GM12891 (cell line): ENCODE data around the gene AJAP1.

Experiments
- DNase-seq: peaks from one replicate; pipeline ENCODE4 v3.0.0; 2011; ENCODE audit warnings: low spot score; ENCODE audit not compliant: insufficient read length
- FAIRE-seq: peaks from 2 replicates; lab custom pipeline; 2011; peaks lifted over from hg19 to GRCh38; lab: Jason Lieb, UNC
- PAX5 ChIP-seq: IDR thresholded peaks from 2 replicates; pipeline ENCODE4 v1.6.1; 2011; ENCODE audit warnings: low read length, moderate library complexity, mild to moderate bottlenecking; ENCODE audit not compliant: insufficient read depth, severe bottlenecking
- POLR2A ChIP-seq: IDR thresholded peaks from 2 replicates; pipeline ENCODE4 v1.6.1; 2011; ENCODE audit warnings: low read depth, low read length, control low read depth
- POLR2AphosphoS5 ChIP-seq: IDR thresholded peaks from 2 replicates; pipeline ENCODE4 v1.6.1; 2011; ENCODE audit warnings: low read depth, low read length, control low read depth
- POU2F2 ChIP-seq: IDR thresholded peaks from 2 replicates; pipeline ENCODE4 v1.6.1; 2011; ENCODE audit warnings: low read depth, mild to moderate bottlenecking, control low read depth, low read length, moderate library complexity
- SPI1 ChIP-seq: IDR thresholded peaks from 2 replicates; pipeline ENCODE4 v1.6.1; 2011; ENCODE audit warnings: low read depth, low read length, control low read depth
- TAF1 ChIP-seq: IDR thresholded peaks from 2 replicates; pipeline ENCODE4 v1.6.1; 2011; ENCODE audit warnings: low read depth, low read length, control low read depth

AJAP1 gene

DNA sequence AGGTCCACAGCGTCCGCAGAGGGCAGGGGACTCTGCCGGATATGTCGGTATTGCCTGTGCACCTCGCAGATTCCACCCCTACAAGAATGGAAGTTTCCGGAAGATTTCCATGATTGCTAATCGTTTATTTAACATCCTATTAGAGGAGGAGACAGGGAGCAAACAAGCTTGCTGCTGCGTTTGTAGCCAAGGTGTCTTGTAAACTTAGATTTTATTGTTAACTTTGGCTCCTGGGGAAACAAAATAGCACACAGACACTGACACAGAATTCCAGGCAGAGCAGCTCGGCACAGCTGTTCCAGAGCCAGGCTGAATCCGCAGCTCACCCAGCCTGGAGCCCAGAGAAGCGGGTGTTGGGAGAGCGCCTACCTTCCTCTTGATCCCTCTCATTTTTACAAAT is 75.7 kb downstream of the AJAP1 start:
- FAIRE-seq, result no peak
- TF ChIP-seq TAF1 (no peak), PAX5 (no peak), POU2F2 (no peak), SPI1 (no peak), POLR2AphosphoS5 (no peak), POLR2A (no peak)
- no peak for DNase-seq

DNA sequence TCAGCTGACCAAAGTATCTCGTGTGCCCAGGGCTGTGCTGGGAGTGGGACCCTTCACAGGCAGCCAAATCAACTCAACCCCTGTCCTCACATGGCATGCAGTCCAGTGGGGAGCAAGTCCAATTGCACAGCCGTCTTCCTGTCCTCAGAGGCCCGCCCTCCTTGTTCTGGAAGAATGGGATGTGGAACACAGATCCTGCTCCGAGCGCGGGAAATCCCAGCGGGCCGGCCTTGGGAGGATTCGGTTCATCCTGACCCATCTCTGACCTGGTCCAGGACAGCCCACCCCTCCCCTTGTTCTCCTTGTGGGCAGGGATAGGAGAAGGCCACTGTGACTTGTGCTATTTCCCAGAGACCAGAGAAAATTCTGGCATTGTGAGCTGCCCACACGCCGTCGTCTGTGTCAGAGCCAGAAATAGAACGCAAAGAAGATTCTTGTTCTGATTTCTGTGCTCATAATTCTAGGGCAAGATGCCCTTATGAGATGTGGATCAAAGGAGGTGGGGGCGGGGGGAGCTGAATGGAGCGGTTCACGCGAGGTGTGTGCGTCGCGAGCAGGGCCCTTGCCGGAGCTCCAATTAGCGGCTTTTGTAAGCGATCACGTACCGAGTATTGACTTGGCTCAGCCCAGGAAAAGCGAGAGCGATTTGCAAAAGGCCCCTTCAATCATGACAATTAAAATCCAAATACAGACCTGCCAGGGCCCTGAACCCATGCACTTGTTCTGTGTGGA is 79.2 kb downstream of the AJAP1 start:
- no peak for FAIRE-seq
- TF ChIP-seq POLR2AphosphoS5 (no peak), TAF1 (no peak), SPI1 (no peak), POLR2A (no peak), PAX5 (no peak), POU2F2 (no peak)
- DNase-seq, result no peak

DNA sequence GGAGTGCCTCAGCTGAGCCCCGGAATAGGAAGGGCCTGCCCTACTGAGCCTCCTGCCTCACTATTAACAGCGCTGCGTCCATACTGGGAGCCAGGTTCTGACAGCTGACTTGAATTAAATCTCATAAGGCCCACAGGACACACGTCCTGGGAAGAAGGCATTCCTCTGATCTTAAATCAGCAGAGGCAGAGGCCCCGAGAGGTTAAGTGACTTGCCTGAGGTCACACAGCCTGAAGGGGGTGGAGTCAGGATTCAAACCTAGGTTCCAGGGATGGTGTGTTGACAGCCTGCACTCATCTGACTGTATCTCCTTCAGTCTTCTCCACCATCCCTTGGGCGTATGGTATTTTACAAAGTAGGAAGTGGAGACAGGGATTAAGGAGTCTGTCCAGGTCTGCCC is 79.8 kb downstream of the AJAP1 start:
- TF ChIP-seq POLR2A (no peak), SPI1 (no peak), POU2F2 (no peak), PAX5 (no peak), POLR2AphosphoS5 (no peak), TAF1 (no peak)

DNA sequence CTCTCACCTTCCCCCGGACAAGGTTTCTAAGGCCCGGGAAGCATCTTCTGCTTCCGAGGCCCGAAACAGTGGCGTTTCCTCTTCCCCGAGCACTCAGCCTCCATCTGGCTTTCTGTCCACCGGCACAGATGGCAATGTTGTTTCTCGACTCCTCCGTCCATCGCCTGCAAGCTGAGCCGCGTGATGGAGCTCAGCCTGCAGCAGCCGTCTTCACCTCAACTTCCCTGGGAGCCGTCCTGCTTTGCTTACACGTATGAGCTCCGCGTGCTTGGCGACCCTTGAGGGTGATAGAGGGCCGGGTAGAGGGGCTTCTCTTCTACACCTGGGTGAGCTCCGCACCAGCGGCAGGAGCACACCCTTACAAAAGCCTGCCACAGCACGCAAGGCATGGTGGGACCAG is 80.4 kb downstream of the AJAP1 start:
- no peak for DNase-seq
- FAIRE-seq, result no peak
- TF ChIP-seq POLR2A (no peak), PAX5 (no peak), POU2F2 (no peak), SPI1 (no peak), POLR2AphosphoS5 (no peak), TAF1 (no peak)

More for the DNA sequence above, 79.8 kb downstream of the AJAP1 start:
- no peak for FAIRE-seq
- DNase-seq, result no peak

DNA sequence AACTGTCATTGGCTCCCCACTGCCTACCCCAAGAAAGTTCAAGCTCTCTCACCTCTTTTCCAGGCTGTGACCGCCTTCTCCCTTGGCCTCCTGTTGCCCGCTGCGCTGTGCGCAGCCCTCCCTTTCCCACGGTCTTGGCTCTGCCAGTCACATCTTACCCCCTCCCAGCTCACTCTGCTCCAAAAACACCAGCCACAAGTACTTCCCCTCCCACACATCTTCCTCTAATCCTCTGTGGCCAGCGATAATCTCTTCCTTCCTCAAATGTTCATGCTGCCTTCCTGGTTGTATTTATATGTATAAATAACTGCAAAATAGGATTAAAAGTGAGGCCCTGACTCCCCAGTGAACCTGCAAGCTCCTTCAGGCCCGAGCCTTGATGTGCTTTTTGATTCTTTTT is 81.8 kb downstream of the AJAP1 start:
- TF ChIP-seq POLR2A (no peak), POLR2AphosphoS5 (no peak), PAX5 (no peak), TAF1 (no peak), POU2F2 (no peak), SPI1 (no peak)
- FAIRE-seq (no peak), DNase-seq (no peak)

DNA sequence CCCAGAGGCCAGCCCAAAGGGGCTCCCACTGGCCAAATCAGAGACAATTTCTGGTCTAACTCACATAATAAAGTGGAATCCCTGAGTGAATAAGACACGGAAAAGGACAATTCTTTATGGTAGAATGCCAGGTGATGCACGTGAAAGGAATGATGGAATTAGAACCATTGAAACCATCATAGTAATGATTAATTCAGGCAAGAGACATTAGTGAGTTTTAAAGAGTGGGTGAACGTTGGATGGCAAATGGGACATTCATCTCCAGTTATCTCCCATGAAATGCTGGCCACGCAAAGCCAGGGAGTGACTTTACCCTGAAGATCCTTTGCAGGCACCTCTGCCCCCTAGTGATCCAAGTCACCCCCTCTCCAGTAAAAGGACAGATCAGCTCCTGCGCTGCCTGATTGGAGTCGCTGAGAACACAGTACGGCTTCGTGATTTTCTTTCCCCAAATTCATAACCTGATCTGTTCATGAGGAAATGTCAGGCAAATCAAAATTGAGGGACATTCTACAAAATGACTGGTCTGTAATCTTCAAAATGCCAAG is 87.5 kb downstream of the AJAP1 start:
- TF ChIP-seq PAX5, result no peak
- TF ChIP-seq POLR2AphosphoS5, result no peak
- TF ChIP-seq POU2F2, result no peak
- no peak for TF ChIP-seq POLR2A
- no peak for TF ChIP-seq TAF1
- TF ChIP-seq SPI1, result no peak
- no peak for DNase-seq
- no peak for FAIRE-seq

DNA sequence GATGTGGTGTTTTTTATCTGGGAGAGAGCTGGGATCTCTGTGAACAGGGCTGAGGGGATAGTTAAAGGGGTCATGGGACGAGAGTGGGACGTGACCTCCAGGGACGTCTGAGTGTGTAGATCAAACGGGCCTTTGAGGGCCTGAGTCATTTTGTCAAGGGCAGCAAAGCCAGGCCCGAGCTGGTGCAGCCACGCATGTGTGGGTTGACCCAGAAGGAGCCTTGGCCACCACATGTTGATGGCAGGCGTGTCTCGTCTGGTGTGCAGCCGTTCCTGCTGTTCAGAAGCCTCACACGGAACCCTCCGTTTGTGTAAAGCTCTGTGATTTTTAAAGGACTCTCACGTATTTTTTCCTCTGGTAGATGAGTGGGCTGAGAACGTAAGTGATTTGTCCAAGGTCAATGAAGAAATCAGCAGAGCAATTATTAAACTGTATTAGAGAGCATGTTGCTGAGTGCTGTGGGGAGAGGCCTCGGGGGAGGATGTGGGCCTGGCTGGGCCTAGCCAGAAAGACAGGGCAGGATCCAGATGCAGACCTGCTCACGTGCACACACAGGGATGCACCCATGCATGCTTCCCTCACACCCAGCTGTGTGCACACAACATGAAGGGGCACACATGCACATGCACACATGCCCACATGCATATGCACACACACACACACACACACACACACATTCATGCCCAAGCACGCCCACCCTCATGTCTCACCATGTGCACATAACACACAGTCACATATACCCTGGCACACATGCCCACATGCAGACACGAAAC is 89.8 kb downstream of the AJAP1 start:
- FAIRE-seq, result no peak
- no peak for DNase-seq
- TF ChIP-seq POU2F2, result no peak
- TF ChIP-seq POLR2A, result no peak
- TF ChIP-seq TAF1, result no peak
- TF ChIP-seq PAX5, result no peak
- TF ChIP-seq POLR2AphosphoS5, result no peak
- TF ChIP-seq SPI1, result no peak

DNA sequence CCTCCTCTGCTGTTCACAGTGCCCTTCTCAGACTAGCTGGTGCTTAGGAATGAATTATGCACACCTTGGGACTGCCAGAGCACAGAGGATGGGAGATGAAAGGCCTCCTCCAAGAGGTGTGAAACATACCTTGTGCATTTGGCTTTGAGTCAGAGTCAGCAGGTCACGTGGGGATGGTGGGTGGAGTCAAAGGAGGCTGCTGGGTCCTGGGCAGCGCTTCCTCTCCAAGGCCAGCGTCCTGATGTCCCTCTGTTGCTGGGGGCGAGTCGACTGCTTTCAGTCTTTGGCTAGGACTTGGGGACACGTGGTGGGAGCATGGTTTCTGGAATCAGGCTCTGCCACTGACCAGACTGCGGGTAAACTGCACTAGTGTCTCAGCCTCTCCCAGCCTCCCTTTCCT is 91.2 kb downstream of the AJAP1 start:
- DNase-seq (no peak), FAIRE-seq (no peak)
- TF ChIP-seq TAF1 (no peak), PAX5 (no peak), POLR2AphosphoS5 (no peak), POU2F2 (no peak), POLR2A (no peak), SPI1 (no peak)

DNA sequence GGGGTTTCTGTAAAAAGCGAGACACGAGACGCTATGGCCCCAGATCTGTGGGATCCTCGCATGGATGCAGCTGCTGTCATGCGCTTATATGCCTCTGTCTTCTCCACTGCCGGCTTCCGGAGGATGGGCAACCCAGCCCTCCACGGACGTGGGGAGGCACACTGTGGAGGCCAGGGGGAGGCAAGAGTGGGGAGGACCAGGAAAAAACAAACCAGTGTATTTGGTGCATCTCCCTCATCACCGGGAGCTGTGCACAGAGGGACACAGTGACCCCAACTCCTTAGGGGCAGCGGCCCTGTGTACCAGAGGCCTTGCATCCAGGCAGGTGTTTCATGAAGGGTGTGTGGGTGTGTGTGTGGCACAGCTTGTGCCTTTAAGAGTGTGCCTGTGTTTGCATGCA is 95.0 kb downstream of the AJAP1 start:
- FAIRE-seq (no peak), DNase-seq (no peak)
- TF ChIP-seq POLR2A, result no peak
- no peak for TF ChIP-seq POU2F2
- no peak for TF ChIP-seq SPI1

DNA sequence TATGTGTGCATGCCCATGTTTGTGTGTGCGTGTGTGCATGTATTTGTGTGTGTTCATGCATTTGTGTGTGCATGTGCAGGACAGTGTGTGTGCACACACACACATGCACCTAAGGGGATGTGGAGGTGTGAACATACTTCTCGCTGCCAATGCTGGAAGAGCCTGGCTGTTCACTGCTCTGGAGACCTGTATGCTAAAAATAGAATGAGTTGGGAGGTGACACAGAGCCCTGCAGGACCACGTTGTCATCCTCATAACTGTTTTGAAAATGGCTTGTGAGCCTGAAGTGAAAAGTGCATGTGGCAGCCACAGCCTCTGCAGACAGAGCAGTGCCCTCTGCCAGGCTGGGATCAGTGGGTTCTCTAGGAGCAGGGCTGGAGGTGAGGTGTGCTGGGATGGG is 95.8 kb downstream of the AJAP1 start:
- FAIRE-seq (no peak), DNase-seq (no peak)
- TF ChIP-seq PAX5 (no peak), POLR2A (no peak), POU2F2 (no peak), TAF1 (no peak), POLR2AphosphoS5 (no peak), SPI1 (no peak)
